Measurements from ENCODE around the gene MAST2.
"Not testable (repeated sequence)": the region's sequence is repeated elsewhere in the genome, so short reads cannot be mapped to it uniquely, and the experiment has no call there.

The MAST2 gene

GRCh38 chr1:45840704-45841103, 37.3 kb downstream of the MAST2 start:
- TF ChIP-seq ARNTL (CRISPR knock-in tag; IDR thresholded peaks at IDR 0.05; ENCODE audit: borderline replicate concordance, low read depth) (no peak), RARB (CRISPR knock-in tag; IDR thresholded peaks at IDR 0.05) (no peak), PPARA (CRISPR knock-in tag; IDR thresholded peaks at IDR 0.05; ENCODE audit: borderline replicate concordance) (no peak), GLIS3 (CRISPR knock-in tag; IDR thresholded peaks at IDR 0.05) (no peak), TCF4 (CRISPR knock-in tag; IDR thresholded peaks at IDR 0.05; ENCODE audit: borderline replicate concordance) (no peak), ISL1 (CRISPR knock-in tag; IDR thresholded peaks at IDR 0.05) (no peak), BACH2 (CRISPR knock-in tag; IDR thresholded peaks at IDR 0.05; ENCODE audit: borderline replicate concordance) (no peak), ZNF8 (CRISPR knock-in tag; IDR thresholded peaks at IDR 0.05) (no peak), PATZ1 (CRISPR knock-in tag; IDR thresholded peaks at IDR 0.05; ENCODE audit: borderline replicate concordance) (no peak), OSR1 (CRISPR knock-in tag; IDR thresholded peaks at IDR 0.05) (no peak), CREB5 (CRISPR knock-in tag; IDR thresholded peaks at IDR 0.05; ENCODE audit: low read depth) (no peak), ZFP30 (CRISPR knock-in tag; IDR thresholded peaks at IDR 0.05) (no peak), TOX (CRISPR knock-in tag; IDR thresholded peaks at IDR 0.05; ENCODE audit: borderline replicate concordance) (no peak), ZNF565 (CRISPR knock-in tag; conservative IDR thresholded peaks at IDR 0.05; ENCODE audit: low read depth) (no peak), ESRRG (CRISPR knock-in tag; IDR thresholded peaks at IDR 0.05) (no peak), ZNF70 (CRISPR knock-in tag; IDR thresholded peaks at IDR 0.05) (no peak), ZFP3 (CRISPR knock-in tag; IDR thresholded peaks at IDR 0.05) (no peak), POU6F1 (CRISPR knock-in tag; IDR thresholded peaks at IDR 0.05; ENCODE audit: borderline replicate concordance, low read depth) (no peak)
- TF ChIP-seq, protein P1, sequence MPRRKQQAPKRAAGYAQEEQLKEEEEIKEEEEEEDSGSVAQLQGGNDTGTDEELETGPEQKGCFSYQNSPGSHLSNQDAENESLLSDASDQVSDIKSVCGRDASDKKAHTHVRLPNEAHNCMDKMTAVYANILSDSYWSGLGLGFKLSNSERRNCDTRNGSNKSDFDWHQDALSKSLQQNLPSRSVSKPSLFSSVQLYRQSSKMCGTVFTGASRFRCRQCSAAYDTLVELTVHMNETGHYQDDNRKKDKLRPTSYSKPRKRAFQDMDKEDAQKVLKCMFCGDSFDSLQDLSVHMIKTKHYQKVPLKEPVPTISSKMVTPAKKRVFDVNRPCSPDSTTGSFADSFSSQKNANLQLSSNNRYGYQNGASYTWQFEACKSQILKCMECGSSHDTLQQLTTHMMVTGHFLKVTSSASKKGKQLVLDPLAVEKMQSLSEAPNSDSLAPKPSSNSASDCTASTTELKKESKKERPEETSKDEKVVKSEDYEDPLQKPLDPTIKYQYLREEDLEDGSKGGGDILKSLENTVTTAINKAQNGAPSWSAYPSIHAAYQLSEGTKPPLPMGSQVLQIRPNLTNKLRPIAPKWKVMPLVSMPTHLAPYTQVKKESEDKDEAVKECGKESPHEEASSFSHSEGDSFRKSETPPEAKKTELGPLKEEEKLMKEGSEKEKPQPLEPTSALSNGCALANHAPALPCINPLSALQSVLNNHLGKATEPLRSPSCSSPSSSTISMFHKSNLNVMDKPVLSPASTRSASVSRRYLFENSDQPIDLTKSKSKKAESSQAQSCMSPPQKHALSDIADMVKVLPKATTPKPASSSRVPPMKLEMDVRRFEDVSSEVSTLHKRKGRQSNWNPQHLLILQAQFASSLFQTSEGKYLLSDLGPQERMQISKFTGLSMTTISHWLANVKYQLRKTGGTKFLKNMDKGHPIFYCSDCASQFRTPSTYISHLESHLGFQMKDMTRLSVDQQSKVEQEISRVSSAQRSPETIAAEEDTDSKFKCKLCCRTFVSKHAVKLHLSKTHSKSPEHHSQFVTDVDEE (CRISPR knock-in tag; IDR thresholded peaks at IDR 0.05), result no peak
- 0 out of 3 replicates have a peak, but pooled peaks have one; percentile 37 for ATAC-seq

DNA sequence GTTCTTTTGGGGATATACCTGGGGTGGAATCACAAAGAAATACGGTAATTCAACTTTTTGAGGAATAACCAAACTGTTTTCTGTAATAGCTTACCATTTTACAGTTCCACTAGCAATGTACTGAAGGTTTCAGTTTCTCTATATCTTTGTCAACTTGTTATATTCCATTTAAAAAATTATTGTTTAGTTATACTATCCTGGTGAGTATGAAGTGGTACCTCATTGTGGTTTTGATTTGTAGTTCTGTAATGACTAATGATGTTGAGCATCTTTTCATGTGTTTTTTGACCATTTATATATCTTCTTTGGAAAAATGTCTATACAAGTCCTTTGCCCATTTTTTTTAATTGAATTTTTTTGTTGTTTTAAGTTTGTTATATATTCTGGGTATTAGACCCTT, 39.4 kb downstream of the MAST2 start:
- TF ChIP-seq BACH2 (CRISPR knock-in tag; IDR thresholded peaks at IDR 0.05; ENCODE audit: borderline replicate concordance), result no peak
- no peak for TF ChIP-seq ZNF70 (CRISPR knock-in tag; IDR thresholded peaks at IDR 0.05)
- no peak for TF ChIP-seq TOX (CRISPR knock-in tag; IDR thresholded peaks at IDR 0.05; ENCODE audit: borderline replicate concordance)
- no peak for ATAC-seq

GRCh38 chr1:45843474-45843905, 40.1 kb downstream of the MAST2 start:
- TF ChIP-seq CREB5 (CRISPR knock-in tag; IDR thresholded peaks at IDR 0.05; ENCODE audit: low read depth) (no peak), OSR1 (CRISPR knock-in tag; IDR thresholded peaks at IDR 0.05) (no peak), GLIS3 (CRISPR knock-in tag; IDR thresholded peaks at IDR 0.05) (no peak), PPARA (CRISPR knock-in tag; IDR thresholded peaks at IDR 0.05; ENCODE audit: borderline replicate concordance) (no peak), TCF4 (CRISPR knock-in tag; IDR thresholded peaks at IDR 0.05; ENCODE audit: borderline replicate concordance) (no peak), ISL1 (CRISPR knock-in tag; IDR thresholded peaks at IDR 0.05) (no peak), BACH2 (CRISPR knock-in tag; IDR thresholded peaks at IDR 0.05; ENCODE audit: borderline replicate concordance) (no peak), CSDC2 (CRISPR knock-in tag; IDR thresholded peaks at IDR 0.05) (no peak), ESRRG (CRISPR knock-in tag; IDR thresholded peaks at IDR 0.05) (no peak), ARNTL (CRISPR knock-in tag; IDR thresholded peaks at IDR 0.05; ENCODE audit: borderline replicate concordance, low read depth) (no peak), SNAI2 (CRISPR knock-in tag; IDR thresholded peaks at IDR 0.05) (no peak), ZC3H10 (CRISPR knock-in tag; IDR thresholded peaks at IDR 0.05) (no peak), PATZ1 (CRISPR knock-in tag; IDR thresholded peaks at IDR 0.05; ENCODE audit: borderline replicate concordance) (no peak), ZNF8 (CRISPR knock-in tag; IDR thresholded peaks at IDR 0.05) (no peak)
- TF ChIP-seq, protein P1 (CRISPR knock-in tag; IDR thresholded peaks at IDR 0.05), result no peak
- ATAC-seq, result peak; percentile 85

DNA sequence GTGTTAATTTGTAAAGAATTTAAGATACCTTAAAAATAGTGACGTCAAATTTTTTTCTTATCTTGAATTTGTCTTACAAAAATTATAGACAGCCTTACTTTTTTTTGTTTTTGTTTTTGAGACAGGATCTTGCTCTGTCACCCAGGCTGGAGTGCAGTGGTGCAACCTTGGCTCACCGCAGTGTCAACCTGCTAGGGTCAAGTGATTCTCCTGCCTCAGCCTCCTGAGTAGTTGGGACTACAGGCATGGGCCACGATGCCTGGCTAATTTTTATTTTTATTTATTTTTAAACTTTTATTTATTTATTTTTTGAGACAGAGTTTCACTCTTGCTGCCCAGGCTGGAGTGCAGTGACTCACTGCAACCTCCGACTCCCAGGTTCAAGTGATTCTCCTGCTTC, 40.6 kb downstream of the MAST2 start:
- not testable (repeated sequence) for ATAC-seq

All from SK-N-SH treated with all-trans-retinoic acid at 6 μM for 48 hours (cell line).